OCI-LY7 (cell line): Measurements from ENCODE around the gene TNFAIP8L3.

Experiments
- CTCF ChIP-seq: fragments of 200-600 bp; sonication (generic); conservative IDR thresholded peaks from 2 replicates; pipeline ENCODE4 v1.5.1; 2014; ENCODE audit warnings: mild to moderate bottlenecking, antibody characterized with exemption, low read length, moderate library complexity, mixed read lengths
- EZH2phosphoT487 ChIP-seq: fragments of 200-600 bp; sonication (generic); IDR thresholded peaks from 2 replicates; pipeline ENCODE4 v1.6.1; 2018; ENCODE audit warnings: low read depth, borderline replicate concordance, mild to moderate bottlenecking, mixed run types, antibody characterized with exemption, low read length, moderate library complexity, mixed read lengths

GRCh38 chr15:51025454-51025846 lies 69.3 kb downstream of the TNFAIP8L3 start:
- TF ChIP-seq CTCF (no peak), EZH2phosphoT487 (no peak)
